NCI-H2029 treated with DMSO at 0.1 percent for 48 hours (cell line): Measurements from ENCODE around the gene MICU1.
"Not testable (repeated sequence)": the region's sequence is repeated elsewhere in the genome, so short reads cannot be mapped to it uniquely, and the experiment has no call there.

Experiments used
- DNase-seq: peaks from one replicate; lab custom pipeline; 2025; lab: John Stamatoyannopoulos, UW

Gene MICU1

DNA sequence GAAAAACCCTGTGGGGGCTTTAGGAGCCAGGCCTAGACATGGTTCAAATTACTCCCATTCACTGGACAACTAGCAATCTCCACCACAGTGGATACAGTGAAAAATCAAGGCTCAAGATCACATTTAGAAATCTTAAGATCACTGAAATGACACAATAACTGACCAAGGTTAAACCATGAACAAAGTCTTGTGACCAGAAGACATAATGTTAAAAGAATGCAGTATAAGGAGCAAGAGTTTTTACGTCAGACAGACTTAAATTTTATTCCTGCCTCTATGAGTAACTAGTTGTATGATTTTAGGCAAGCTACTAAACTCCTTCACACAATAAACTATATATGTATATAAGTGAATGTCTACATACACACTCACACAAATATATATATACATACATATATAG lies 68.5 kb downstream of the MICU1 start:
- no peak for DNase-seq

DNA sequence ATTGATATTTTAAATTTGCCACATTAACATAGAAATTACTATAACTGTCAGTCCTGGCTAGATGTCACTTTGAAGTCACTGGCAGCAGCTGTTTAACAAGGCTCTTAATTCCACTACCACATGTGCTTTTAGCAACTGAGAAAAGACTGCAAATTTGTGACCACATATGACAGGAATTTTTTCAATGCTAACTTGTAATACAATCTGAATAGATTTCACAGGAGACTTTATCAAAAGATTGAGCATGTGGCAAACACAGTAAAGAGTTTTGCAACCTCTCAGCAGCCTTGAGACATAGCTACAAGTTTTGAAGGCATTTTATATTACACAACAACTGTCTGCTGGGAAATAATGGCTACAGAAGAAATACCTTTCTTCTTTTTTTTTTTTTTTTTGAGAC lies 73.0 kb downstream of the MICU1 start:
- no peak for DNase-seq

DNA sequence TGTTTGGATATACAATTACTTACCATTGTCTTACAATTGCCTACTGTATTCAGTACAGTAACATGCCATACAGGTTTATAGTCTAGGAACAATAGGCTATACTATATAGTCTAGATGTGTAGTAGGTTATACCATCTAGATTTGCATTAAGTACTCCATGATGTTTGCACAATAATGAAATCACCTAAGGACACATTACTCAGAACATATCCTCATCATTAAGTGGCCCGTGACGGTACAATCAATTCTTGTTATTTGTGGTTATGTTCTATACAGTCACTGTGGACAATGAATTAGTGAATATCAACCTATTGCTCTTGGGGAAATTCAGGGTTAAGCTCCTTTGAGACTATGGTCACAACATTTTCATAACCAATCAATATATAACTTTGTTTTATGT lies 75.6 kb downstream of the MICU1 start:
- no peak for DNase-seq

DNA sequence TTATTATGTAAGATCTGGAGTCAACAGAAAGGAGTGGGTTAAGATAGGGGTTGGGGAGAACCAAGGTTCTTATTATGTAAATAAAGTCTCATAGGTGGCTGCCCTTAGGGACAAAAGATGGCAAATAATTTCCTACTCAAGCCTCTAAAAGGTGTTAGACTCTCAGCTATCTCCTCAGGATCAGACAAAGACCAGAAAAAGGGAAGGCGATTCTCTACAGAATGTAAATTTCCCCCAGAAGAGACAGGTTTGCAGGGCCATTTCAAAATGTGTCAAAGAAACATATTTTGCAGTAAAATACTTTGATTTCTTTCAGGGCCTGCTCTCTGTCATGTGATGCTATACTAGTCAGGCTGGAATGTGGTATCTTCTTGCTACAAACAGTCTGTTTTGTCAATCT lies 80.3 kb downstream of the MICU1 start:
- DNase-seq: no peak

DNA sequence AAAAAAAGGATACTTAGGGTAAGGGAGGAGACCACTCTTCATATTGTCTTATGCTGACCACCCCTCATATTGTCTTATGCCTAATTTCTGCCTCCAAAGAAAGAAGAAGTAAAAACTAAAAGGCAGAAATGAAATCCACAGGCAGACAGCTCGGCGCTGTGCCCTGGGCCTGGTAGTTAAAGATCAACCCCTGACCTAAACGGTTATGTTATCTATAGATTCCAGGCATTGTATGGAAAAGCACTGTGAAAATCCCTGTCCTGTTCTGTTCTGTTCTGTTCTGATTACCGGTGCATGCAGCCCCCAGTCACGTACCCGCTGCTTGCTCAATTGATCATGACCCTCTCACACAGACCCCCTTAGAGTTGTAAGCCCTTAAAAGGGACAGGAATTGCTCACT lies 82.0 kb downstream of the MICU1 start:
- DNase-seq: not testable (repeated sequence)

DNA sequence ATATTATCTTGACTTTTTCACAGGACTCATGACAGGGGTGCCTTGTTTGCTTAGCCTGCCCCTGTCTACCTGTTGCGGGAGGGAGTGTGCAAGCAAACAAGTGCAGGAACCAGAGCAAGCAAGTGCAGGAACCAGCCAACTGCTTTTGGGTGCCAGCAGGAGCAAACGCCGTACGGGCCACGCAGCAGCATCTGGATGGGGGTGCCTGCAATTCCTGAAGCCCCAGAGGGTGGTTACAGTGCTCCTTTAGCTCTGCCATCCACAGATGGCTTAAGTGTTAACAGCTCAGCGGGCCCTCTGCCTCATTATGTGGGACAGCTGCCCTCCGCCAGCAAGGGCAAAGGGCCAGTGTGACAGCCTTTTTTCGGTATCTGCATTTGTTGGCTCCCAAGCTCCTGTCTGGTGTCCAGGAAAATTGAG lies 83.5 kb downstream of the MICU1 start:
- DNase-seq: no peak

DNA sequence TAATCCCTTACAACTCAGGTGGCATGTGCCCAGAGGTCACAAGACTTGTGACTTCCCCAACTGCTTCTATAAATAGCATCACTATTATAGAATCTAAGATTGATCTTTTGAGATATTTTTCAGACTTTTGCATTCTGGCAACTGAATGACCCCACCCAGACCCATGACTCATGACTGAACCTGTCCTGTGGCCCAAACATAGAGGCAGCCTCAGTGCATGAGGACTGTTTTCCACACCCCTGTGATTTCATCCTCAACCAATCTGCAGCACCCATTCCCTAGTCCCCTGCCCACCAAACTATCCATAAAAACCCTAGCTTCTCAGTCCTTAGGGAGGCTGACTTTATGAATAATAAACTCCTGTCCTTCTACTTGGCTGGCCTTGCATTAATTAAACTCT lies 84.5 kb downstream of the MICU1 start:
- DNase-seq: no peak

DNA sequence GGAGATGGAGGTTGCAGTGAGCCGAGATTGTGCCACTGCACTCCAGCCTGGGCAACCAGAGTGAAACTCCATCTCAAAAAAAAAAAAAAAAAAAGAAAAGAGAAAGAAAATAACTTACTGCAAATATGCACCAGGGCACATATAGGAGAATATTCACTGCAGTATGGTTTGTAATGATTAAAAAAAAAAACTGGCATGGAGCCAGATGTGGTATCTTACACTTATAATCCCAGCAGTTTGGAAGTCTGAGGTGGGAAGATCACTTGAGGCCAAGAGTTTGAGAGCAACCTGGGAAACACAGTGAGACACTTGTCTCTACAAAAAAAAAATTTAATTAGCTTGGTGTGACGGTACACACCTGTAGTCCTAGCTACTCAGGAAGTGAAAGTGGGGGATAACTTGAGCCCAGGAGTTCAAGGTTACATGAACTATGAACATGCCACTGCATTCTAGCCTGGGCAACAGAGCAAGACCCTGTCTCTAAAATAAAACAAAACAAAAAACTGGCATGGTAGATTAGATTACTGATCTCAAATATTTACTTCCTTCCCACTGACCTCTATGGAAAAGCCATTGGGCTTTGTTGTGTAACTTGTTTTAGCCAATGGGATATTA lies 85.6 kb downstream of the MICU1 start:
- DNase-seq: no peak

DNA sequence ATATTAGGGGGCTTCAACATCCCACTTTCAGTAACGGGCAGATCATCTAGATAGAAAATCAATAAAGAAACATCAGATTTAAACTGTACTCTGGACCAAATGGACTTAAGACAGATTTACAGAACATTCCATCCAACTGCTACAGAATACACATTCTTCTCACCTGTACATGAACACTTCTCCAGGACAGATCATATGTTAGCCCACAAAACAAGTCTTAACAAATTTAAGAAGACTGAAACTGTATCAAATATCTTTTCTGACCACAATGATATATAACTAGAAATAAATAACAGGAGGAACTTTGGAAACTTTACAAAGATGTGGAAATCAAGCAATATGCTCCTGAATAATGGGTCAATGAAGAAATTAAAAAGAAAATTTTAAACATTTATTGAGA lies 86.7 kb downstream of the MICU1 start:
- DNase-seq: no peak

DNA sequence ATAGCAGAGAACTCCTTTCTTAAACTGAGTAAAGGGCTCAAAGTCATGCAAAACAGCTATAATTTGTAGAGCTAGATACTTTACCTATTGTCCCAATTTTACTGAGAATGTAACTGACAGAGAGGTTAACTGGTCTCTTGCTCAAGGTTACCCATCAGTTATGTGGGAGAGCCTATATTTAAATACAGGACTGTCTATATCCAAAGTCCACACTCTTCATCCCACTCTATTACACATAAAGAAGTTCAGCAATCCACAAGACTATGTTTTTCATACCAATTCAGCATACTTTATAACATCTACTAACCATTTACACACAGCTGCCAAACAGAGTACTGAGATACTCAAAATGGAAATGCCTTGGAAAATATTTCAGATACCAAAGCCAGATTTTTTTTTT lies 100.2 kb downstream of the MICU1 start:
- no peak for DNase-seq

DNA sequence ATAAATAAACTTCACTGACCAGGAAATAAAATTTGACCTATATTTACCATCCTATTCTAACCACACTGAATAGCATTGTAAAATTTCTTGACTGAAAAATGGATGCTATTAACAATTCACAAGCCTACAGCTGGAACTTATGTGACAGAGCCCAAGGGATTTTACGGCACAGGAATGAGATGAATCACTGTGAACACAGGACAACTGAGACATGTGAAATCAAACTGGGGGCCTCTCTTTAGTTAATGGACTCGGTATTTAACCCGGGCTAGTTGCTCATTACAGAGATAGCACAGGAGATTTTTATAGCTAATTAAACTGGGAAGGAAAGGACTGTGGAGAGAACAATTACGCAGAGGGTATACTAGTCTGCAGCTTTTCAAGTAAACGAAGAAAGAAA lies 100.6 kb downstream of the MICU1 start:
- no peak for DNase-seq

DNA sequence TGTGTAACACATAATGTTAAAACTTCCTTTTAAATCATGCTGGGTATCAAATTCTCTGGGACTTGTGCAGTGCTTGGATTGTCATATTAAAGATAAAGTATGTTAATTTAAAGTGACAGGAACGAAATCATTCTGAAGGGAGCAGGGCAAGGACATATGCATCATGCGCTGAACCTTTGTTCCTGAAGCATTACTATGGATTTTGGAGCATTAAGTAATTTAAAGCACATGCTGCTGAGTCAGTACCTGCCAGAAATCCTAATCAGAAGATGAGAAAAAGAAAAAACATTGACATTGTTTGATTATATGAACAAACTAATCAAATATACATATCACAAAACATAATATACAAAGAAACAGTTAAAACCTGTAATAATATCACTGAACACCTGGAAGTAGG lies 101.4 kb downstream of the MICU1 start:
- DNase-seq: no peak

DNA sequence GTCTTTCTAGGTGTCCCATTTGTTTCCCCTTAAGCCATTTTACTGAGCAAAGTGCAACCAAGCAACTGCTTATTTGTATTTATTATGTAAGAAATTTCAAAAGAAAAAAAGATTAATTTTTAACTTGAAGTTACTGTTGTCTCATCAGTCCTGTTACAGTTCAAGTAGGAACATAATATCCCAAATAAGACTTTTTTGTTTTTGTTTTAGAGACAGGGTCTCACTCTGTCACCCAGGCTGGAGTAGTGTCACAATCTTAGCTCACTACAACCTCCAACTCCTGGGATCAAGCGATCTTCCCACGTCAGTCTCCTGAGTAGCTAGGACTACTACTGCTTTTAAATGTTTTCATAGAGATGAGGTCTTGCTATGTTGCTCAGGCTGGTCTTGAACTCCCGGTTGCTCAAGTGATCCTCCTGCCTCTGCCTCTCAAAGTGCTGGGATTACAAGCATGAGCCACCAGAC lies 101.9 kb downstream of the MICU1 start:
- DNase-seq: no peak

DNA sequence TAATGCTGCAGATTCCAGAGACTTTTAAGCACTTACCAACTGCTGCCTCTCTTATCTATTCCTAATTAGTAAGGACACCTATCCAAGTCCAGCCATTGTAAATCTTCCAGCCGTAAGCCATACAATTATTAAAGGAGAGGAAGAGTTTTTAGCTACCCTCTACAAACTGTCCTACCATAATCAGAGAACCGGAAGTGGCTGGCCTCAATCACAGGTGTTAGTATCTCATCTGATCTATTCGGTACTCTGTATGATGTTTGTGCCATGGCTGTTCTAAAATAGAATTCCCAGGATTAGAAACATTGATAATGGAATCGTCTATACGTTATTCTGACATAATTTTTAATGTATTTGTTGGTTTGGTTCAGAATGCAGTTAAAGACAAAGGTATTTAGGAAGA lies 102.8 kb downstream of the MICU1 start:
- DNase-seq: no peak

DNA sequence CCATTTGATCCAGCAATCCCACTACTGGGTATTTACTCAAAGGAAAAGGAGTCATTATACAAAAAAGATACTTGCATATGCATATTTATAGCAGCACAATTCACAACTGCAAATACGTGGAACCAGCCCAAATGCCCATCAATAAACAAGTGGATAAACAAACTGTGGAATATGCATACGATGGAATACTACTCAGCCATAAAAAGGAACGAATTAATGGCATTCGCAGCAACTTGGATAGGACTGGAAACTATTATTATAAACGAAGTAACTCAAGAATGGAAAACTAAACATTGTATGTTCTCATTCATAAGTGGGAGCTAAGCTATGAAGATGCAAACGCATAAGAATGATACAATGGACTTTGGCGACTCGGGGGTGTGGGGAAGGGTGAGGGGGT lies 108.6 kb downstream of the MICU1 start:
- DNase-seq: no peak

DNA sequence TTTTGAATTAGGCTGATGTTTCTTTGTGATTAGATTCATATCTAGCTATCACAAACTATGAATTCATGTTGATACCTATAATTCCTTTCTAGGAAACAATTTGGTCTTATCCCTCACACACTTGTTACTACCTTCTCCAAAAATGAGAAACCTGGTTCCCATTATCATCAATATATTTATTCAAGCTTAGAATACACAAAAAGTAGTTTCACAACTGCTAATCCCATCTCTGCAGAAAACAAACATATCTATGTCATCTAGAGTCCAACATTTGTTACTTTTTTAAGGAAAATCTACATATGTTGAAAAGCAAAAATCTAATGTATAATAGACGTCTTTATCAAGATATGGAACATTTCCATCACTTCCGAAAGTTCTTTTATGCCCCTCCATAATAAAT lies 110.4 kb downstream of the MICU1 start:
- no peak for DNase-seq

DNA sequence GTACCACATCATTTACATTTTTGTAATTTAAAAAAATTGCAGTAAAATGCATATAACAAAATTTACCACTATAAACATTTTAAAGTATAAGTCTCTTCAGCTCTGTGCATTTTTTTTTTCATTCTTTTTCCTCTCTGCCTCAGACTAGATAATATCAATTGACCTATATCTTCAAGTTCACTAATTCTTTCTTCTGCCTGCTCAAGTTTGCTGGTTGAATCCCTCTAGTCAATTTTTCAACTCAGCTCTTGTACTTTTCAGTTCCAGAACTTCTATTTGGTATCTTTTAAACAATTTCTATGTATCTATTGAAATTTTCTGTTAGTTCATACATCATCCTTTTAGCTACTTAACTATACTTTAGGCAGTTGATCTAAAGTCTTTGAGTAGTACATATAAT lies 112.0 kb downstream of the MICU1 start:
- DNase-seq: no peak

DNA sequence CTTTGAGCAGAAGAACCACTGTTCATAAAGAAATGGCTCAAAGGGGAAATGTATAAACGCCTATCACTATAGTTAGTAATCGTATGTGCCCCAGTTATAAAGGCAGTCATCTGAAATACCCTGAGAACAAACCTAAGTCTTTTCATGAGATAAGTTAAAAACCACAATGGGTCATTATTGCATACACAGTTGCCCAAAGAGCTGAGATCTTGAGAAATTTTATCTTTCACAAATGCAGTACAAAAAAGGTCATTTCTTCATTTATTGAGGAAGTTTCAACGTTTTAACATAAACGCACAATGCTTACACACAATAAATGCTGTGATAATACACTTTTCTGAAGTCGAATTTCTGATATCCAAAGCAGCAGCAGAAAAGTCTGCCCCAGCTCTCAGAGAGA lies 114.4 kb downstream of the MICU1 start:
- no peak for DNase-seq

DNA sequence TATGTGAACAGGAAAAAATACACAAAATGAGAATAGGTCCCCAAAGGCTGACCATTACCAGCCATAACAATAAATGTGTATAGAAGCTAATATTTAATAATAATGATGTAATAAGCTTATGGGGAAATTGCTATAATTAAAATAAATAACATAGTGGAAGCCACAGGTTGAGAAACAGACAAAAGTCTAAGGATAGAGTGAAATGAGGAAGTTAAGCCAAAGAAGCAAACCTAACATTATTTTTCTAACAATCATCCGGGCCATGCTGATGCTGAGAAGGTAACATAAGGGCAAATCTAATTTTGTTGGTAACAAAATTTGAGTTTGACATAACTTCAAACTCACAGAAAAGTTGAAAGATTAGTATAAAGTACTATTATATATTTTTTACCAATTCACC lies 115.9 kb downstream of the MICU1 start:
- no peak for DNase-seq

DNA sequence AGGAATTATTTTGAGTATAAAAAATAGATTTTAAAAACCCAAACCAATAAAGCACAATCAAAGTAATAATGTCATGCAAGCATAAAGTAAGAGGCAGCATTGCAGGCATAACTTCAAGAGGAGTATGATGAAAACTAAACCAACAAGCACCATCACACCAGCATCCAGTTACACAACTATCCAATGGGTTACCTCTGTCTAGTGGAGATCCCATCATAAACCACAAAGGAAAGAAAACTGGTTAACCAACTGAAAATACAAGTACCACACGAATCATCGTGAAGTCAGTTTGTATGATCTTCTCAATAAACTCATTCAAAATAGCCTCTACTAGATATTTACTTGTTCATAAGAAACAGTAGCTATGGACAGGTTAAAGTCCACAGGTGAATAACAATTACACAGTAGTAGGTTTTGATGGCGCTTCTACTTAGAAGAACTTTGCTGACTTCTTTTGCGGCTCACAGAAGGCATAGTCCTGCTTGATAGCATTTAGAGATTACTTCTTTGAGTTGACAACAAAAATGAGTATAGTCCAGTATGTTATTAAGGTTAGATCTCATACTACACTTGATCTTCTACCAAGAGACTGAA lies 116.6 kb downstream of the MICU1 start:
- DNase-seq: no peak

DNA sequence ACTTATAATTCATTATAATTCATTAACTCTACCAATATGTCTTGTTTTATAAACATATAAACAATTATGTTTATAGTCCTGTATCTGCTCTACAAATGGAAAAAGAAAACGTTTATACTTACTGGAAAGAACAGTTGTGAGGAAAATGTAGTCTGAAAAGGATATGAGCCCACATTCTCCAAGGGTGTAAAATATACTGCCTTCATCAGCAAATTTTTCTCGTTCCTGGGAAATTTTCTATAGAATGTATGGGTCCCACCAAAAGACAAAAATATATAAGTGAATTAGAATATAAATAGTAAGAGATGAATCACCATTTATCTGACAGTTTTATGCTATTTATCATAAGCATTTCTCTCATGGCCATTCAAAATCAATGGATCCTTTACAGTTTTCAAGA lies 117.8 kb downstream of the MICU1 start:
- no peak for DNase-seq

DNA sequence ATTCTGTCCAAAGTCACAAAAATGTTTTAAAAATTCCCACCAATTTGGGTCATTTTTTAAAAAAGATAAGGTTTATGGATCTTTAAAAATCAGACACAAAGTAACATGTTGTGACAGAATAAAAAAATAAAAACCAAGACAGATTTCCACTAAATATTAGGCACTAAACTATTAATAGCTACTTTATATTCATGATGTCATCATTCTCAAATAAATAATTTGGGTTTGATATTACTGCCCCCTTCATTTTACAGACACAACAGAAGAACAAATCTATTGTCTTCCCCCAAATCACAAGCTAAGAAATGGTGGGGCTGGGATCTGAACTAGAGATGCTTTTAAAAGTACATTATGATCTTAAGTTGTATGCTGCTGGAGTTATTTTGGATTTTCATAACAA lies 119.4 kb downstream of the MICU1 start:
- no peak for DNase-seq

DNA sequence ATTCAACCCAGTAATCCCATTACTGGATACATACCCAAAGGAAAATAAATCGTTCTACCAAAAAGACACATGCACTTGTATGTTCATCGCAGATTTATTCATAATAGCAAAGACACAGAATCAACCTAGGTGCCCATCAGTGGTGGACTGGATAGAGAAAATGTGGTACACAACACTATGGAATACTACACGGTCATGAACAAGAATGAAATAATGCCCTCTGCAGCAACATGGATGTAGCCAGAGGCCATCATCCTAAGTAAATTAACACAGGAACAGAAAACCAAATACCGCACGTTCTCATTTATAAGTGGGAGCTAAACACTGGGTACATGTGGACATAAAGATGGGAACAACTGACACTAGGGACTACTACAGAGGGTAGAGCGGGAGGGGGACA lies 120.4 kb downstream of the MICU1 start:
- no peak for DNase-seq

DNA sequence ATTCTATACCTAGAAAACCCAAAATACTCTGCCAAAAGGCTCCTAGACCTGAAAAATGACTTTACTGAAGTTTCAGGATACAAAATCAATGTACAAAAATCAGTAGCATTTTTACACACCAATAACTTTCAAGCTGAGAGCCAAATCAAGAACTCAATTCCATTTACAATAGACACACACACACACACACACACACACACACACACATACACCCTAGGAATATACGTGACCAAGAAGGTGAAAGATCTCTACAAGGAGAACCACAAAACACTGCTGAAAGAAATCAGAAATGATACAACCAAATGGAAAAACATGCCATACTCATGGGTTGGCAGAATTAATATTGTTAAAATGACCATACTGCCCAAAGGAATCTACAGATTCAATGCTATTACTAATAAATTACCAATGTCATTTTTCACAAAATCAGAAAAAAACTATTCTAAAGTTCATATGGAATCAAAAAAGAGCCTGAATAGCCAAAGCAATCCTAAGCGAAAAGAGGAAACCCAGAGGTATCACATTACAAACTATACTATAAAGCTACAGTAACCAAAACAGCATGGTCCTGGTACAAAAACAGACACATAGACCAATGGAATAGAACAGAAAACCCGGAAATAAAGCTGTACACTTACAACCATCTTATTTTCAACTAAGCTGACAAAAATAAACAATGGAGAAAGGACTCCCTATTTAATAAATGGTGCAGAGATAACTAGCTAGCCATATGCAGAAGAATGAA lies 122.0 kb downstream of the MICU1 start:
- no peak for DNase-seq
